Breast epithelium (tissue), 4 donors: ENCODE results near the gene HDGF. TPM values are rescaled to one million over a fixed set of nuclear protein-coding genes. Genes with fewer than 3 reads are reported as not detected.

Source experiments
- DNase-seq, 2 donors: peaks; one replicate each; pipeline ENCODE4 v3.0.0-alpha.2; 2019; ENCODE audit warnings: low spot score in 2 of 2
- H3K27ac ChIP-seq, 2 donors: fragments of 200-600 bp; sonication (generic) in 1 of 2; one replicate each; pipeline ENCODE4 v1.5.1; 2016 to 2019; ENCODE audit warnings: mild to moderate bottlenecking in 1 of 2
- H3K27me3 ChIP-seq, 2 donors: fragments of 200-600 bp; sonication (generic) in 1 of 2; one replicate each; pipeline versions ENCODE4 v1.5.1 to v1.6.0; 2017 to 2019; ENCODE audit warnings: control low read depth in 1 of 2, mild to moderate bottlenecking in 1 of 2
- H3K36me3 ChIP-seq: fragments of 200-600 bp; one replicate; pipeline ENCODE4 v1.5.1; 2019
- H3K4me1 ChIP-seq, 2 donors: fragments of 200-600 bp; sonication (generic); one replicate each; pipeline ENCODE4 v1.5.1; 2016 to 2019; ENCODE audit warnings: control low read depth in 1 of 2
- H3K4me3 ChIP-seq, 3 donors: fragments of 200-600 bp; sonication (generic); 1 replicate in 2 of 3; 2 replicates in 1 of 3; pipeline ENCODE4 v1.5.1; 2016 to 2019; ENCODE audit warnings: mild to moderate bottlenecking in 3 of 3, moderate library complexity in 2 of 3
- H3K9me3 ChIP-seq, 2 donors: fragments of 200-600 bp; sonication (generic) in 1 of 2; one replicate each; pipeline ENCODE4 v1.5.1; 2016 to 2019; ENCODE audit warnings: control low read depth in 1 of 2
- POLR2A ChIP-seq: fragments of 450-650 bp; IDR thresholded peaks from one replicate; pipeline ENCODE4 v1.6.1; 2016; ENCODE audit warnings: antibody characterized with exemption, mild to moderate bottlenecking, moderate library complexity
- POLR2AphosphoS5 ChIP-seq, 3 donors: sonication (generic); formaldehyde crosslinking; IDR thresholded peaks; one replicate each; pipeline ENCODE4 v1.6.1; 2017; ENCODE audit warnings: antibody characterized with exemption in 3 of 3
- intact Hi-C: fragments of 100-400 bp; cut with DNase I; formaldehyde crosslinking; loops from one replicate; pipeline ENCODE4 v1.15.1; 2023; ENCODE audit warnings: low total_unique reads
- total RNA-seq, 3 donors: library from RNA; depleted of rRNA; stranded (reverse); fragments of >200 nt; gene quantifications; one replicate each; pipeline ENCODE4 v1.1.0, GENCODE V29; 2016
- TF ChIP-seq, protein P1 (sequence below), 3 donors: fragments of 450-650 bp; IDR thresholded peaks; one replicate each; pipeline ENCODE4 v1.5.1; 2016 to 2017; ENCODE audit warnings: antibody characterized with exemption in 3 of 3, mild to moderate bottlenecking in 3 of 3, moderate library complexity in 3 of 3

The HDGF gene
- total RNA-seq, 3 donors from 2014 or later: 133 to 178 (median 173) TPM

GRCh38 chr1:156726549-156727226 is 24.8 kb downstream of the HDGF start:
- DNase-seq: no peak
- peak overlapping the region; percentile 20 to 52 for H3K27ac ChIP-seq
- no peaks in the 10 kb centered on the region for H3K27me3 ChIP-seq
- peak overlapping the region in 2 of 3 donors; percentile 90 to 96 for H3K4me3 ChIP-seq
- peaks cover 11 to 26% of the 10 kb centered on the region in 2 donors for H3K4me1 ChIP-seq
- H3K36me3 ChIP-seq: no peaks in the 10 kb centered on the region
- H3K9me3 ChIP-seq: no peaks in the 10 kb centered on the region
- TF ChIP-seq, protein P1, sequence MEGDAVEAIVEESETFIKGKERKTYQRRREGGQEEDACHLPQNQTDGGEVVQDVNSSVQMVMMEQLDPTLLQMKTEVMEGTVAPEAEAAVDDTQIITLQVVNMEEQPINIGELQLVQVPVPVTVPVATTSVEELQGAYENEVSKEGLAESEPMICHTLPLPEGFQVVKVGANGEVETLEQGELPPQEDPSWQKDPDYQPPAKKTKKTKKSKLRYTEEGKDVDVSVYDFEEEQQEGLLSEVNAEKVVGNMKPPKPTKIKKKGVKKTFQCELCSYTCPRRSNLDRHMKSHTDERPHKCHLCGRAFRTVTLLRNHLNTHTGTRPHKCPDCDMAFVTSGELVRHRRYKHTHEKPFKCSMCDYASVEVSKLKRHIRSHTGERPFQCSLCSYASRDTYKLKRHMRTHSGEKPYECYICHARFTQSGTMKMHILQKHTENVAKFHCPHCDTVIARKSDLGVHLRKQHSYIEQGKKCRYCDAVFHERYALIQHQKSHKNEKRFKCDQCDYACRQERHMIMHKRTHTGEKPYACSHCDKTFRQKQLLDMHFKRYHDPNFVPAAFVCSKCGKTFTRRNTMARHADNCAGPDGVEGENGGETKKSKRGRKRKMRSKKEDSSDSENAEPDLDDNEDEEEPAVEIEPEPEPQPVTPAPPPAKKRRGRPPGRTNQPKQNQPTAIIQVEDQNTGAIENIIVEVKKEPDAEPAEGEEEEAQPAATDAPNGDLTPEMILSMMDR (IDR thresholded peaks at IDR 0.05): peak; percentile 41 to 64 (median 58)
- TF ChIP-seq POLR2A: no peak
- no peak for TF ChIP-seq POLR2AphosphoS5 (IDR thresholded peaks at IDR 0.05)
- intact Hi-C loops: loop anchor here (10.0 kb wide), 1 partner anchor 138 kb away; the partner anchor contains the start of gene NTRK1

GRCh38 chr1:156725683-156726280 is 25.7 kb downstream of the HDGF start:
- TF ChIP-seq, protein P1 (IDR thresholded peaks at IDR 0.05): peak; percentile 82 to 98 (median 97)
- TF ChIP-seq POLR2AphosphoS5 (IDR thresholded peaks at IDR 0.05): peak; percentile 45 to 71 (median 59)
- no peak for TF ChIP-seq POLR2A
- Histone ChIP-seq H3K4me3 (peak overlapping the region; percentile 10 to 96 (median 90)), H3K27me3 (no peaks in the 10 kb centered on the region), H3K27ac (peak overlapping the region; percentile 13 to 52), H3K9me3 (no peaks in the 10 kb centered on the region), H3K4me1 (peaks cover 11 to 26% of the 10 kb centered on the region in 2 donors), H3K36me3 (no peaks in the 10 kb centered on the region)
- intact Hi-C loops: loop anchor here (2.0 to 10.0 kb wide), 2 partner anchors 37 to 139 kb away; partner anchors contain the start of gene NTRK1
- DNase-seq: peak; percentile 83

DNA sequence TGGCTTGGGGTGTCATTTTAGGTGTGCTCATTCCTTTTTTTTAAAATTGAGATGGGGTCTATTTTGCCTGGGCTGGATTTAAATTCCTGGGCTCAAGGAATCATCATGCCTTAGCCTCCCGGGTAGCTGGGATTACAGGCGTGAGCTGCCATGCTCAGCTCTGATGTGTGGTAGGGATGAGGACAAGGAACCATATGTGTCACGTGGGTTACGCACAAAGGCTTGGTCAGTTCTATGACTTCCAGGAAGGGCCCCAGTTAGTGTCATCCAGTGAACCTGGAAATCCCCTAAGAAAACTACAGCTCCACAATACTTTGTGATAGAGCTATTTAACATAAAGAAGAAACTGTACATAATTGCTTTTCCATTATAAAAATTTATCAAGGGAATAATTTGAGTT is 29.9 kb downstream of the HDGF start:
- TF ChIP-seq POLR2A (no peak), POLR2AphosphoS5 (IDR thresholded peaks at IDR 0.05) (no peak)
- TF ChIP-seq, protein P1 (IDR thresholded peaks at IDR 0.05): no peak
- intact Hi-C loops: loop anchor here (10.0 kb wide), 1 partner anchor 143 kb away; the partner anchor contains the start of gene NTRK1

GRCh38 chr1:156721131-156721530 is 30.3 kb downstream of the HDGF start:
- peaks cover 5 to 9% of the 10 kb centered on the region in 2 donors for H3K4me1 ChIP-seq
- no peak overlapping the region for H3K27ac ChIP-seq
- H3K9me3 ChIP-seq: no peaks in the 10 kb centered on the region
- no peaks in the 10 kb centered on the region for H3K36me3 ChIP-seq
- intact Hi-C loops: loop anchor here (10.0 kb wide), 1 partner anchor 144 kb away; the partner anchor contains the start of gene NTRK1
- no peak for DNase-seq
- no peaks in the 10 kb centered on the region for H3K27me3 ChIP-seq
- TF ChIP-seq, protein P1 (IDR thresholded peaks at IDR 0.05): no peak
- TF ChIP-seq POLR2AphosphoS5 (IDR thresholded peaks at IDR 0.05): no peak
- TF ChIP-seq POLR2A: no peak
- H3K4me3 ChIP-seq: no peak overlapping the region

More for the DNA sequence above, 29.9 kb downstream of the HDGF start:
- Histone ChIP-seq H3K27ac (no peak overlapping the region), H3K4me1 (peaks cover 7 to 13% of the 10 kb centered on the region in 2 donors), H3K4me3 (no peak overlapping the region), H3K36me3 (no peaks in the 10 kb centered on the region), H3K9me3 (no peaks in the 10 kb centered on the region), H3K27me3 (no peaks in the 10 kb centered on the region)
- no peak for DNase-seq

DNA sequence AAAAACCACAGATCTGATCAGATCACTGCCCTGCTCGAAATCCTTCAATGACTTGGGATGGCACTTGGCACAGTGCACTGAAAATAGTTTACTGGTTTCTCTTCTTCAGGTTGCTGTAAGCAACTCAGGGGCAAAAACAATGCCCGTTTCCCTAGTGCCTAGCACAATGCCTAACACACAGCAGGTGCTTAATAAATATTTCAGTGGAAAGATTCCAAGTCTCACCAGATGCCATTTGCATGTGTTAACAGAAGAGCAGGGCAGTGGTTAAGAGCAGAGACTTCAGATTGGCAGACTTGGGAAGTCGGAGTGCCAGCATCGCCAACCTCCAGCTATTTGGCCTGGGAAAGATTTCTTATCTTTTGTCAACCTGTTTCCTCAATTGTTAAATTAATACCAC is 34.1 kb downstream of the HDGF start:
- no peak for DNase-seq
- H3K4me1 ChIP-seq: peaks cover 3 to 5% of the 10 kb centered on the region in 2 donors
- TF ChIP-seq POLR2AphosphoS5 (IDR thresholded peaks at IDR 0.05) (no peak), POLR2A (no peak)
- TF ChIP-seq, protein P1 (IDR thresholded peaks at IDR 0.05): no peak
- no peak overlapping the region for H3K4me3 ChIP-seq
- no peaks in the 10 kb centered on the region for H3K27me3 ChIP-seq
- H3K36me3 ChIP-seq: no peaks in the 10 kb centered on the region
- no peaks in the 10 kb centered on the region for H3K9me3 ChIP-seq
- no peak overlapping the region for H3K27ac ChIP-seq
- intact Hi-C loops: no loop called here
